ENCODE results near the gene UST. TPM values are rescaled to one million over a fixed set of nuclear protein-coding genes. Genes with fewer than 3 reads are reported as not detected.

The UST gene
- total and polyA plus RNA-seq, 9 of the 15 experiments (the other 6 are each of a cell fraction or from before 2014, with no cell fraction given), result 0.04 to 0.10 TPM; not detected in 7

- TF ChIP-seq, protein P1, sequence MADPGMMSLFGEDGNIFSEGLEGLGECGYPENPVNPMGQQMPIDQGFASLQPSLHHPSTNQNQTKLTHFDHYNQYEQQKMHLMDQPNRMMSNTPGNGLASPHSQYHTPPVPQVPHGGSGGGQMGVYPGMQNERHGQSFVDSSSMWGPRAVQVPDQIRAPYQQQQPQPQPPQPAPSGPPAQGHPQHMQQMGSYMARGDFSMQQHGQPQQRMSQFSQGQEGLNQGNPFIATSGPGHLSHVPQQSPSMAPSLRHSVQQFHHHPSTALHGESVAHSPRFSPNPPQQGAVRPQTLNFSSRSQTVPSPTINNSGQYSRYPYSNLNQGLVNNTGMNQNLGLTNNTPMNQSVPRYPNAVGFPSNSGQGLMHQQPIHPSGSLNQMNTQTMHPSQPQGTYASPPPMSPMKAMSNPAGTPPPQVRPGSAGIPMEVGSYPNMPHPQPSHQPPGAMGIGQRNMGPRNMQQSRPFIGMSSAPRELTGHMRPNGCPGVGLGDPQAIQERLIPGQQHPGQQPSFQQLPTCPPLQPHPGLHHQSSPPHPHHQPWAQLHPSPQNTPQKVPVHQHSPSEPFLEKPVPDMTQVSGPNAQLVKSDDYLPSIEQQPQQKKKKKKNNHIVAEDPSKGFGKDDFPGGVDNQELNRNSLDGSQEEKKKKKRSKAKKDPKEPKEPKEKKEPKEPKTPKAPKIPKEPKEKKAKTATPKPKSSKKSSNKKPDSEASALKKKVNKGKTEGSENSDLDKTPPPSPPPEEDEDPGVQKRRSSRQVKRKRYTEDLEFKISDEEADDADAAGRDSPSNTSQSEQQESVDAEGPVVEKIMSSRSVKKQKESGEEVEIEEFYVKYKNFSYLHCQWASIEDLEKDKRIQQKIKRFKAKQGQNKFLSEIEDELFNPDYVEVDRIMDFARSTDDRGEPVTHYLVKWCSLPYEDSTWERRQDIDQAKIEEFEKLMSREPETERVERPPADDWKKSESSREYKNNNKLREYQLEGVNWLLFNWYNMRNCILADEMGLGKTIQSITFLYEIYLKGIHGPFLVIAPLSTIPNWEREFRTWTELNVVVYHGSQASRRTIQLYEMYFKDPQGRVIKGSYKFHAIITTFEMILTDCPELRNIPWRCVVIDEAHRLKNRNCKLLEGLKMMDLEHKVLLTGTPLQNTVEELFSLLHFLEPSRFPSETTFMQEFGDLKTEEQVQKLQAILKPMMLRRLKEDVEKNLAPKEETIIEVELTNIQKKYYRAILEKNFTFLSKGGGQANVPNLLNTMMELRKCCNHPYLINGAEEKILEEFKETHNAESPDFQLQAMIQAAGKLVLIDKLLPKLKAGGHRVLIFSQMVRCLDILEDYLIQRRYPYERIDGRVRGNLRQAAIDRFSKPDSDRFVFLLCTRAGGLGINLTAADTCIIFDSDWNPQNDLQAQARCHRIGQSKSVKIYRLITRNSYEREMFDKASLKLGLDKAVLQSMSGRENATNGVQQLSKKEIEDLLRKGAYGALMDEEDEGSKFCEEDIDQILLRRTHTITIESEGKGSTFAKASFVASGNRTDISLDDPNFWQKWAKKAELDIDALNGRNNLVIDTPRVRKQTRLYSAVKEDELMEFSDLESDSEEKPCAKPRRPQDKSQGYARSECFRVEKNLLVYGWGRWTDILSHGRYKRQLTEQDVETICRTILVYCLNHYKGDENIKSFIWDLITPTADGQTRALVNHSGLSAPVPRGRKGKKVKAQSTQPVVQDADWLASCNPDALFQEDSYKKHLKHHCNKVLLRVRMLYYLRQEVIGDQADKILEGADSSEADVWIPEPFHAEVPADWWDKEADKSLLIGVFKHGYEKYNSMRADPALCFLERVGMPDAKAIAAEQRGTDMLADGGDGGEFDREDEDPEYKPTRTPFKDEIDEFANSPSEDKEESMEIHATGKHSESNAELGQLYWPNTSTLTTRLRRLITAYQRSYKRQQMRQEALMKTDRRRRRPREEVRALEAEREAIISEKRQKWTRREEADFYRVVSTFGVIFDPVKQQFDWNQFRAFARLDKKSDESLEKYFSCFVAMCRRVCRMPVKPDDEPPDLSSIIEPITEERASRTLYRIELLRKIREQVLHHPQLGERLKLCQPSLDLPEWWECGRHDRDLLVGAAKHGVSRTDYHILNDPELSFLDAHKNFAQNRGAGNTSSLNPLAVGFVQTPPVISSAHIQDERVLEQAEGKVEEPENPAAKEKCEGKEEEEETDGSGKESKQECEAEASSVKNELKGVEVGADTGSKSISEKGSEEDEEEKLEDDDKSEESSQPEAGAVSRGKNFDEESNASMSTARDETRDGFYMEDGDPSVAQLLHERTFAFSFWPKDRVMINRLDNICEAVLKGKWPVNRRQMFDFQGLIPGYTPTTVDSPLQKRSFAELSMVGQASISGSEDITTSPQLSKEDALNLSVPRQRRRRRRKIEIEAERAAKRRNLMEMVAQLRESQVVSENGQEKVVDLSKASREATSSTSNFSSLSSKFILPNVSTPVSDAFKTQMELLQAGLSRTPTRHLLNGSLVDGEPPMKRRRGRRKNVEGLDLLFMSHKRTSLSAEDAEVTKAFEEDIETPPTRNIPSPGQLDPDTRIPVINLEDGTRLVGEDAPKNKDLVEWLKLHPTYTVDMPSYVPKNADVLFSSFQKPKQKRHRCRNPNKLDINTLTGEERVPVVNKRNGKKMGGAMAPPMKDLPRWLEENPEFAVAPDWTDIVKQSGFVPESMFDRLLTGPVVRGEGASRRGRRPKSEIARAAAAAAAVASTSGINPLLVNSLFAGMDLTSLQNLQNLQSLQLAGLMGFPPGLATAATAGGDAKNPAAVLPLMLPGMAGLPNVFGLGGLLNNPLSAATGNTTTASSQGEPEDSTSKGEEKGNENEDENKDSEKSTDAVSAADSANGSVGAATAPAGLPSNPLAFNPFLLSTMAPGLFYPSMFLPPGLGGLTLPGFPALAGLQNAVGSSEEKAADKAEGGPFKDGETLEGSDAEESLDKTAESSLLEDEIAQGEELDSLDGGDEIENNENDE (IDR thresholded peaks at IDR 0.05; ENCODE audit: low read depth, low read length), result no peak
- TF ChIP-seq ADNP (tag; IDR thresholded peaks at IDR 0.05) (0 out of 2 replicates have a peak, but pooled peaks have one; percentile 50), ZNF174 (CRISPR knock-in tag; IDR thresholded peaks at IDR 0.05) (no peak), NUFIP1 (IDR thresholded peaks at IDR 0.05; ENCODE audit: partially characterized antibody) (no peak), HDAC1 (IDR thresholded peaks at IDR 0.05) (peak in 1 of 2 experiments; percentile 38; a peak in 1 of 4 replicates), PHF20 (IDR thresholded peaks at IDR 0.05; ENCODE audit: partially characterized antibody) (no peak), SRF (CRISPR knock-in tag; IDR thresholded peaks at IDR 0.05) (no peak), LEF1 (IDR thresholded peaks at IDR 0.05) (peak; percentile 79), TRIM24 (IDR thresholded peaks at IDR 0.05) (peak; percentile 72 to 82), TCF3 (CRISPR knock-in tag; IDR thresholded peaks at IDR 0.05) (peak; percentile 87), ZNF57 (CRISPR knock-in tag; IDR thresholded peaks at IDR 0.05) (no peak), RBM25 (IDR thresholded peaks at IDR 0.05; ENCODE audit: low read depth, low read length, severe bottlenecking) (no peak), NFE2 (IDR thresholded peaks at IDR 0.05; ENCODE audit: low read depth) (peak; percentile 93), POLR3G (IDR thresholded peaks at IDR 0.05; ENCODE audit: extremely low read depth, insufficient read length, insufficient replicate concordance) (no peak), SMARCC2 (IDR thresholded peaks at IDR 0.05; ENCODE audit: low read depth) (peak; percentile 97)
- TF ChIP-seq, protein P2, sequence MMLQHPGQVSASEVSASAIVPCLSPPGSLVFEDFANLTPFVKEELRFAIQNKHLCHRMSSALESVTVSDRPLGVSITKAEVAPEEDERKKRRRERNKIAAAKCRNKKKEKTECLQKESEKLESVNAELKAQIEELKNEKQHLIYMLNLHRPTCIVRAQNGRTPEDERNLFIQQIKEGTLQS (IDR thresholded peaks at IDR 0.05), result peak; percentile 86
- TF ChIP-seq, protein P2 (CRISPR knock-in tag; conservative IDR thresholded peaks at IDR 0.05), result 0 out of 2 replicates have a peak, but pooled peaks have one; percentile 26
These were observed 372.2 kb downstream of the UST start (continued) for GRCh38 chr6:149118737-149119653.
